H9 (cell line): Measurements from ENCODE around the gene DOCK11. TPM values are rescaled to one million over a fixed set of nuclear protein-coding genes. Genes with fewer than 3 reads are reported as not detected.

ENCODE experiments used
- DNase-seq: peaks from one replicate; pipeline ENCODE4 v3.0.0-alpha.2; 2017
- H2AFZ ChIP-seq: one replicate; pipeline ENCODE4 v1.6.1; 2013; ENCODE audit warnings: mild to moderate bottlenecking, low read length, control low read depth, moderate library complexity
- H2AK5ac ChIP-seq: 2 replicates; pipeline ENCODE4 v1.6.1; 2013; ENCODE audit warnings: low read length, control low read depth, mixed read lengths; ENCODE audit not compliant: insufficient read length
- H2BK120ac ChIP-seq: one replicate; pipeline ENCODE4 v1.6.1; 2013; ENCODE audit warnings: low read depth, mild to moderate bottlenecking, low read length, control low read depth, inconsistent platforms; ENCODE audit not compliant: poor library complexity, severe bottlenecking
- H2BK12ac ChIP-seq: 2 replicates; pipeline ENCODE4 v1.6.1; 2013; ENCODE audit warnings: low read length, control low read depth, mixed read lengths, low read depth; ENCODE audit not compliant: insufficient read length
- H2BK15ac ChIP-seq: 2 replicates; pipeline ENCODE4 v1.6.1; 2013; ENCODE audit warnings: low read depth, low read length, control low read depth
- H2BK20ac ChIP-seq: one replicate; pipeline ENCODE4 v1.6.1; 2013; ENCODE audit warnings: low read depth, mild to moderate bottlenecking, low read length, control low read depth, inconsistent platforms; ENCODE audit not compliant: poor library complexity, severe bottlenecking
- H2BK5ac ChIP-seq: 2 replicates; pipeline ENCODE4 v1.6.1; 2013; ENCODE audit warnings: low read length, control low read depth, mixed read lengths; ENCODE audit not compliant: insufficient read length
- H3K14ac ChIP-seq: 2 replicates; pipeline ENCODE4 v1.6.1; 2013; ENCODE audit warnings: low read length, control low read depth; ENCODE audit not compliant: insufficient read depth
- H3K18ac ChIP-seq: 2 replicates; pipeline ENCODE4 v1.6.1; 2013; ENCODE audit warnings: low read depth, mild to moderate bottlenecking, mixed read lengths, low read length, control low read depth; ENCODE audit not compliant: insufficient read length
- H3K23ac ChIP-seq: 2 replicates; pipeline ENCODE4 v1.6.1; 2013; ENCODE audit warnings: low read length, control low read depth, mixed read lengths, low read depth; ENCODE audit not compliant: insufficient read length
- H3K23me2 ChIP-seq: 2 replicates; pipeline ENCODE4 v1.6.1; 2013; ENCODE audit warnings: low read depth, mild to moderate bottlenecking, mixed read lengths, low read length, control low read depth; ENCODE audit not compliant: insufficient read length, poor library complexity, severe bottlenecking
- H3K27ac ChIP-seq: 2 replicates; pipeline ENCODE4 v1.5.1; 2013; ENCODE audit warnings: low read length, control low read depth, mixed read lengths, low read depth; ENCODE audit not compliant: insufficient read length
- H3K27me3 ChIP-seq: 2 replicates; pipeline ENCODE4 v1.6.1; 2013; ENCODE audit warnings: low read length, control low read depth, inconsistent platforms; ENCODE audit not compliant: insufficient read depth
- H3K4ac ChIP-seq: 2 replicates; pipeline ENCODE4 v1.6.1; 2013; ENCODE audit warnings: low read depth, mild to moderate bottlenecking, control low read depth, inconsistent platforms, low read length, moderate library complexity
- H3K4me1 ChIP-seq: 2 replicates; pipeline ENCODE4 v1.6.1; 2013; ENCODE audit warnings: low read length, control low read depth, inconsistent platforms; ENCODE audit not compliant: insufficient read depth
- H3K4me2 ChIP-seq: 2 replicates; pipeline ENCODE4 v1.6.1; 2013; ENCODE audit warnings: low read length, control low read depth, mixed read lengths; ENCODE audit not compliant: insufficient read length, insufficient read depth
- H3K56ac ChIP-seq: 2 replicates; pipeline ENCODE4 v1.6.1; 2013; ENCODE audit warnings: low read depth, mild to moderate bottlenecking, mixed read lengths, low read length, control low read depth; ENCODE audit not compliant: insufficient read length
- H3K79me1 ChIP-seq: 2 replicates; pipeline ENCODE4 v1.6.1; 2013; ENCODE audit warnings: low read depth, mild to moderate bottlenecking, moderate library complexity, low read length, control low read depth, inconsistent platforms; ENCODE audit not compliant: insufficient read depth, poor library complexity, severe bottlenecking
- H3K79me2 ChIP-seq: 2 replicates; pipeline ENCODE4 v1.6.1; 2013; ENCODE audit warnings: low read length, control low read depth, inconsistent platforms; ENCODE audit not compliant: insufficient read depth
- H3K9ac ChIP-seq: 2 replicates; pipeline ENCODE4 v1.6.1; 2013; ENCODE audit warnings: low read length, control low read depth, mixed read lengths; ENCODE audit not compliant: insufficient read length; ENCODE audit errors: extremely low read depth
- H3K9me3 ChIP-seq: one replicate; pipeline ENCODE4 v1.6.1; 2013; ENCODE audit warnings: low read depth, low read length, inconsistent platforms; ENCODE audit not compliant: control insufficient read depth
- H3T11ph ChIP-seq: one replicate; pipeline ENCODE4 v1.6.1; 2013; ENCODE audit warnings: mild to moderate bottlenecking, low read length, control low read depth, inconsistent platforms
- H4K20me1 ChIP-seq: one replicate; pipeline ENCODE4 v1.6.1; 2013; ENCODE audit not compliant: control insufficient read depth, insufficient read length, insufficient read depth
- H4K5ac ChIP-seq: 2 replicates; pipeline ENCODE4 v1.6.1; 2013; ENCODE audit warnings: low read depth, mild to moderate bottlenecking, mixed read lengths, low read length, control low read depth; ENCODE audit not compliant: insufficient read length
- H4K8ac ChIP-seq: replicated peaks from 2 replicates; pipeline ENCODE4 v1.6.1; 2013; ENCODE audit warnings: low read length, control low read depth, mixed read lengths, low read depth; ENCODE audit not compliant: insufficient read length
- H4K91ac ChIP-seq: 2 replicates; pipeline ENCODE4 v1.6.1; 2013; ENCODE audit warnings: low read depth, mild to moderate bottlenecking, moderate library complexity, mixed read lengths, low read length, control low read depth; ENCODE audit not compliant: insufficient read length
- H3K27ac Mint-ChIP-seq, 3 experiments: 2 replicates in 2 of 3; 3 replicates in 1 of 3; pipeline ENCODE4 v1.8.0; 2020 to 2021; ENCODE audit warnings: mixed read lengths in 3 of 3, mild to moderate bottlenecking in 1 of 3, moderate library complexity in 1 of 3
- H3K27me3 Mint-ChIP-seq: 2 replicates; pipeline ENCODE4 v1.8.0; 2021; ENCODE audit warnings: low read depth, mild to moderate bottlenecking, moderate library complexity, mixed read lengths
- H3K36me3 Mint-ChIP-seq, 3 experiments: 2 replicates in 2 of 3; 3 replicates in 1 of 3; pipeline ENCODE4 v1.8.0; 2020 to 2021; ENCODE audit warnings: low read depth in 3 of 3, mixed read lengths in 3 of 3; ENCODE audit not compliant: insufficient read depth in 1 of 3
- H3K4me1 Mint-ChIP-seq, 2 experiments: 2 replicates each; pipeline ENCODE4 v1.8.0; 2020; ENCODE audit warnings: mixed read lengths in 2 of 2
- H3K4me3 Mint-ChIP-seq, 2 experiments: 2 replicates in 1 of 2; 3 replicates in 1 of 2; pipeline ENCODE4 v1.8.0; 2020 to 2021; ENCODE audit warnings: mild to moderate bottlenecking in 2 of 2, mixed read lengths in 2 of 2, moderate library complexity in 1 of 2
- H3K9me3 Mint-ChIP-seq, 2 experiments: 2 replicates in 1 of 2; 3 replicates in 1 of 2; pipeline ENCODE4 v1.8.0; 2020; ENCODE audit warnings: mild to moderate bottlenecking in 2 of 2, mixed read lengths in 2 of 2, moderate library complexity in 1 of 2
- CTCF ChIP-seq: fragments of 200-600 bp; sonication (generic); conservative IDR thresholded peaks from 3 replicates; pipeline ENCODE4 v1.8.0; 2021; ENCODE audit warnings: antibody characterized with exemption, mild to moderate bottlenecking
- total RNA-seq: library from RNA; stranded (reverse); gene quantifications from 2 replicates; pipeline ENCODE4 v1.2.1, GENCODE V29; 2021

DOCK11 gene
- total RNA-seq, 1 experiment from 2014 or later, result 6.2 TPM

- Histone ChIP-seq H3K14ac (no peak overlapping the region), H3K4ac (no peak overlapping the region), H3K9me3 (peaks cover 26% of the 10 kb centered on the region), H3K79me2 (no peaks in the 10 kb centered on the region), H4K5ac (no peak overlapping the region), H3K18ac (no peak overlapping the region), H3K23ac (no peak overlapping the region), H3K27me3 (no peaks in the 10 kb centered on the region), H3K27ac (no peak overlapping the region), H3T11ph (no peak overlapping the region), H3K9ac (no peak overlapping the region), H2BK15ac (no peak overlapping the region), H2BK120ac (no peak overlapping the region), H2AFZ (no peak overlapping the region), H2BK20ac (no peak overlapping the region), H4K91ac (no peak overlapping the region), H3K4me1 (no peaks in the 10 kb centered on the region), H2AK5ac (no peak overlapping the region), H2BK12ac (no peak overlapping the region), H4K8ac (no peak overlapping the region), H3K23me2 (no peaks in the 10 kb centered on the region), H3K56ac (no peak overlapping the region), H3K4me2 (no peak overlapping the region), H2BK5ac (no peak overlapping the region), H4K20me1 (no peaks in the 10 kb centered on the region), H3K79me1 (no peaks in the 10 kb centered on the region)
- H3K27ac Mint-ChIP-seq, result no peak overlapping the region
- peaks cover 3 to 44% of the 10 kb centered on the region in 2 experiments for H3K9me3 Mint-ChIP-seq
- no peak overlapping the region for H3K4me3 Mint-ChIP-seq
- no peak for TF ChIP-seq CTCF
- peaks cover 3 to 10% (median 4%) of the 10 kb centered on the region in 3 experiments; a peak in 5 of 7 replicates for H3K36me3 Mint-ChIP-seq
- H3K27me3 Mint-ChIP-seq, result no peaks in the 10 kb centered on the region
- H3K4me1 Mint-ChIP-seq, result peaks cover 7 to 8% of the 10 kb centered on the region in 2 experiments
- DNase-seq, result no peak
These were observed 63.3 kb downstream of the DOCK11 start for GRCh38 chrX:118558926-118559325.
